ENCODE results near the gene ACTA2.
"Not testable (repeated sequence)": the region's sequence is repeated elsewhere in the genome, so short reads cannot be mapped to it uniquely, and the experiment has no call there.

The ACTA2 gene

GRCh38 chr10:88949051-88949450 is 3.5 kb downstream of the ACTA2 start:
- no peak for DNase-seq

GRCh38 chr10:88946965-88947590 is 5.5 kb downstream of the ACTA2 start:
- DNase-seq: no peak

GRCh38 chr10:88946200-88946599 is 6.4 kb downstream of the ACTA2 start:
- DNase-seq: no peak

- no peak for DNase-seq
Measured at GRCh38 chr10:88944813-88945212, 7.8 kb downstream of the ACTA2 start.

GRCh38 chr10:88943778-88944177 is 8.8 kb downstream of the ACTA2 start:
- DNase-seq: no peak

GRCh38 chr10:88941026-88941425 is 11.5 kb downstream of the ACTA2 start:
- DNase-seq: no peak

GRCh38 chr10:88938938-88939337 is 13.6 kb downstream of the ACTA2 start:
- no peak for DNase-seq

- no peak for DNase-seq
Measured at GRCh38 chr10:88938039-88938438, 14.5 kb downstream of the ACTA2 start.

- no peak for DNase-seq
Measured at GRCh38 chr10:88936656-88937055, 15.9 kb downstream of the ACTA2 start.

GRCh38 chr10:88934900-88935672 is 17.5 kb downstream of the ACTA2 start:
- peak; percentile 30 to 56 for DNase-seq

GRCh38 chr10:88933564-88933963 is 19.0 kb downstream of the ACTA2 start:
- no peak for DNase-seq

GRCh38 chr10:88932539-88933256 is 19.9 kb downstream of the ACTA2 start:
- peak; percentile 17 to 23 for DNase-seq

- not testable (repeated sequence) for DNase-seq
Measured at GRCh38 chr10:88932029-88932428, 20.5 kb downstream of the ACTA2 start.

GRCh38 chr10:88931548-88931947 is 21.0 kb downstream of the ACTA2 start:
- DNase-seq: no peak

GRCh38 chr10:88928254-88928653 is 24.3 kb downstream of the ACTA2 start:
- DNase-seq: no peak

GRCh38 chr10:88927416-88927690 is 25.2 kb downstream of the ACTA2 start:
- DNase-seq: no peak

GRCh38 chr10:88926566-88927415 is 25.8 kb downstream of the ACTA2 start:
- no peak for DNase-seq

GRCh38 chr10:88923520-88923919 is 29.1 kb downstream of the ACTA2 start:
- DNase-seq: no peak

GRCh38 chr10:88922041-88922440 is 30.5 kb downstream of the ACTA2 start:
- DNase-seq: no peak

- no peak for DNase-seq
Measured at GRCh38 chr10:88920986-88921593, 31.5 kb downstream of the ACTA2 start.

- DNase-seq: no peak
Measured at GRCh38 chr10:88920198-88920597, 32.4 kb downstream of the ACTA2 start.

GRCh38 chr10:88919041-88919440 is 33.5 kb downstream of the ACTA2 start:
- DNase-seq: no peak
